ENCODE data around the gene CRPPA. TPM values are rescaled to one million over a fixed set of nuclear protein-coding genes. Genes with fewer than 3 reads are reported as not detected.

The CRPPA gene
- total RNA-seq, 1 donor from 2014 or later: 2.6 TPM

DNA sequence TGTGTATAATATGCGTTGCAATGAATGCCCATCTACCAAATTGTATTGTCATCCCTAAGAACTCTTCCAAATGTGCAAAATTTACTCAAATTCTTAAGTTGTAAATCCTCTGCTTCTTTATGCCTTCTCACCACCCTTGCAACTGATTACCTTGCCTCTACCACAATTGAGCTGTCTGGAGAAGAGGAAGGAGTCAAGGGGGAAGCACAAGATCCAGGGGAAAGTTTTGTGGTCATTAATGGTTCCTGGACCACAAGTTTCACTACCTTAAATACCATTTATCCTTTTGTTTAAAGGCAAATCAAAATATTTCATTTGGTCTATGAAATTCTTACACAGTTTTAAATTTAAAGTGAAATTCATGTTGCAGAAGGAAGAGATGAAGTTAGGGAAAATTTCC, 16.7 kb downstream of the CRPPA start:
- H3K36me3 ChIP-seq: no peaks in the 10 kb centered on the region
- Mint-ChIP-seq H3K4me3 (no peak overlapping the region), H3K36me3 (peaks cover 6% of the 10 kb centered on the region), H3K4me1 (no peaks in the 10 kb centered on the region), H3K27ac (no peak overlapping the region), H3K27me3 (ENCODE audit: insufficient read depth, low read depth) (peaks cover 8% of the 10 kb centered on the region), H3K9me3 (peaks cover 16% of the 10 kb centered on the region)
- H3K4me2 ChIP-seq: no peak overlapping the region
- no peak for DNase-seq (ENCODE audit: low spot score)
- H3F3A ChIP-seq (ENCODE audit: low read depth): peaks cover 9% of the 10 kb centered on the region
- TF ChIP-seq EZH2phosphoT487 (IDR thresholded peaks at IDR 0.05): no peak
- TF ChIP-seq EZH2 (IDR thresholded peaks at IDR 0.05): no peak
- TF ChIP-seq, protein P1, sequence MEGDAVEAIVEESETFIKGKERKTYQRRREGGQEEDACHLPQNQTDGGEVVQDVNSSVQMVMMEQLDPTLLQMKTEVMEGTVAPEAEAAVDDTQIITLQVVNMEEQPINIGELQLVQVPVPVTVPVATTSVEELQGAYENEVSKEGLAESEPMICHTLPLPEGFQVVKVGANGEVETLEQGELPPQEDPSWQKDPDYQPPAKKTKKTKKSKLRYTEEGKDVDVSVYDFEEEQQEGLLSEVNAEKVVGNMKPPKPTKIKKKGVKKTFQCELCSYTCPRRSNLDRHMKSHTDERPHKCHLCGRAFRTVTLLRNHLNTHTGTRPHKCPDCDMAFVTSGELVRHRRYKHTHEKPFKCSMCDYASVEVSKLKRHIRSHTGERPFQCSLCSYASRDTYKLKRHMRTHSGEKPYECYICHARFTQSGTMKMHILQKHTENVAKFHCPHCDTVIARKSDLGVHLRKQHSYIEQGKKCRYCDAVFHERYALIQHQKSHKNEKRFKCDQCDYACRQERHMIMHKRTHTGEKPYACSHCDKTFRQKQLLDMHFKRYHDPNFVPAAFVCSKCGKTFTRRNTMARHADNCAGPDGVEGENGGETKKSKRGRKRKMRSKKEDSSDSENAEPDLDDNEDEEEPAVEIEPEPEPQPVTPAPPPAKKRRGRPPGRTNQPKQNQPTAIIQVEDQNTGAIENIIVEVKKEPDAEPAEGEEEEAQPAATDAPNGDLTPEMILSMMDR (IDR thresholded peaks at IDR 0.05): no peak
- H3K4me3 ChIP-seq: no peak overlapping the region
- no peaks in the 10 kb centered on the region for H3K9me3 ChIP-seq (ENCODE audit: low read depth)
- H2AFZ ChIP-seq (replicated peaks): no peak overlapping the region
- H3K27ac ChIP-seq: no peak overlapping the region
- H3K4me1 ChIP-seq: no peaks in the 10 kb centered on the region
- H3K27me3 ChIP-seq: no peaks in the 10 kb centered on the region
- no peaks in the 10 kb centered on the region for H3K79me2 ChIP-seq (ENCODE audit: low read depth)
- H4K20me1 ChIP-seq (ENCODE audit: low read depth): no peaks in the 10 kb centered on the region
- no peak overlapping the region for H3K9ac ChIP-seq

DNA sequence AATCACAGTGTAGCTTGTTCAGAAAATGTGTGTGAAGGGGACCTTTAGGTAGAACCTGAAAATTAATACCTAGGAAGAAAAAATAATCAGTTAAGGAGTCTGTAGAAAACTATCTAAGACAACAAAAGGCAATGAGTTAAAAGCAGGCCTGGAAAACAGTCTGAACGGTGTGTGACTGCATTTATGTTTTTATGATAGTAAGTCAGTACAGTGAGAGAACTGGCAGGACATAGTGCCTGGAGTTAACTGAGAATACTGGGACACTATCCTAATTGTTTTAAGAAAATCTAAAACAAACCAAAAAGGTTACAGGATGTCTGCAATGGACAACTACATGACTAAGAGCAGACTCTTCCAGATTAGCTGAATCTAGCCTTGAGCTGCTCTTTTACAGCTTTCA, 17.9 kb downstream of the CRPPA start:
- H3K27ac ChIP-seq: no peak overlapping the region
- H3K9ac ChIP-seq: no peak overlapping the region
- H3K27ac Mint-ChIP-seq: no peak overlapping the region
- TF ChIP-seq, protein P1 (IDR thresholded peaks at IDR 0.05): no peak
- TF ChIP-seq EZH2phosphoT487 (IDR thresholded peaks at IDR 0.05): no peak
- TF ChIP-seq EZH2 (IDR thresholded peaks at IDR 0.05): no peak
- H3K9me3 ChIP-seq (ENCODE audit: low read depth): peaks cover 2% of the 10 kb centered on the region
- H3K27me3 Mint-ChIP-seq (ENCODE audit: insufficient read depth, low read depth): peaks cover 5% of the 10 kb centered on the region
- H4K20me1 ChIP-seq (ENCODE audit: low read depth): no peaks in the 10 kb centered on the region
- H3K36me3 Mint-ChIP-seq: peaks cover 10% of the 10 kb centered on the region
- no peak overlapping the region for H3K4me3 Mint-ChIP-seq
- H3K4me3 ChIP-seq: no peak overlapping the region
- peaks cover 20% of the 10 kb centered on the region for H3F3A ChIP-seq (ENCODE audit: low read depth)
- no peak for DNase-seq (ENCODE audit: low spot score)
- no peak overlapping the region for H2AFZ ChIP-seq (replicated peaks)
- H3K4me2 ChIP-seq: no peak overlapping the region
- no peaks in the 10 kb centered on the region for H3K4me1 ChIP-seq
- no peaks in the 10 kb centered on the region for H3K36me3 ChIP-seq
- H3K27me3 ChIP-seq: no peaks in the 10 kb centered on the region
- H3K79me2 ChIP-seq (ENCODE audit: low read depth): no peaks in the 10 kb centered on the region
- peaks cover 23% of the 10 kb centered on the region for H3K9me3 Mint-ChIP-seq
- no peaks in the 10 kb centered on the region for H3K4me1 Mint-ChIP-seq

DNA sequence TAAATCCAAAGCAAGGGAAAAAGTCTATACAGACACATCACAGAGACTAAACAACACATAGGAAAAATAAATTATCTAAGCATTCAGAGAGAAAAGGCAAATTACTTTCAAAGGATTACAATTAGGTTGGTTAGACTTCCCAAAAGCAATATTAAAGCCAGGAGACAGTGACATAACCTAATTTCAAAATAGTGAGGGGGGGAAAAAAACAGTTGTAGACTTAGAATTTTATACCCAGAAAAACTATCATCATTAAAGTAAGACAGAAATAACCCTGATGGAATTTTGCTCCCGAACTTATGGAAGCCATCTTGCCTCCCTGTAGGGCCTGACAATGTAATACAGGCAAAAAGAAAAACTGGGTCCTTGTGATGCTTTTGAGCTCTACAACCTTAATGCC, 18.4 kb downstream of the CRPPA start:
- no peaks in the 10 kb centered on the region for H3K4me1 ChIP-seq
- no peaks in the 10 kb centered on the region for H3K36me3 ChIP-seq
- H3K4me2 ChIP-seq: no peak overlapping the region
- H3K79me2 ChIP-seq (ENCODE audit: low read depth): no peaks in the 10 kb centered on the region
- H3K27ac ChIP-seq: no peak overlapping the region
- H3K9ac ChIP-seq: no peak overlapping the region
- no peaks in the 10 kb centered on the region for H3K4me1 Mint-ChIP-seq
- H3K4me3 Mint-ChIP-seq: no peak overlapping the region
- no peak overlapping the region for H3K4me3 ChIP-seq
- TF ChIP-seq, protein P1 (IDR thresholded peaks at IDR 0.05): no peak
- TF ChIP-seq EZH2 (IDR thresholded peaks at IDR 0.05) (no peak), EZH2phosphoT487 (IDR thresholded peaks at IDR 0.05) (no peak)
- peaks cover 26% of the 10 kb centered on the region for H3F3A ChIP-seq (ENCODE audit: low read depth)
- no peaks in the 10 kb centered on the region for H4K20me1 ChIP-seq (ENCODE audit: low read depth)
- H3K27ac Mint-ChIP-seq: no peak overlapping the region
- H2AFZ ChIP-seq (replicated peaks): no peak overlapping the region
- peaks cover 27% of the 10 kb centered on the region for H3K9me3 Mint-ChIP-seq
- H3K9me3 ChIP-seq (ENCODE audit: low read depth): peaks cover 8% of the 10 kb centered on the region
- peaks cover 12% of the 10 kb centered on the region for H3K36me3 Mint-ChIP-seq
- DNase-seq (ENCODE audit: low spot score): no peak
- H3K27me3 ChIP-seq: no peaks in the 10 kb centered on the region
- H3K27me3 Mint-ChIP-seq (ENCODE audit: insufficient read depth, low read depth): peaks cover 5% of the 10 kb centered on the region
